IMR-90 (cell line): ENCODE measurements around the gene KCNQ2. TPM values are rescaled to one million over a fixed set of nuclear protein-coding genes. Genes with fewer than 3 reads are reported as not detected.
"Not testable (repeated sequence)": the region's sequence is repeated elsewhere in the genome, so short reads cannot be mapped to it uniquely, and the experiment has no call there.

Experiments used
- ATAC-seq: fragments of 200-7000 bp; cut with Tn5 transposase; 2 replicates; pipeline ENCODE4 v1.9.1; 2020; ENCODE audit warnings: low read depth, mild to moderate bottlenecking, moderate library complexity
- BruUV-seq: library from RNA; stranded (reverse); fragments of 400-500 nt; replicated peaks from 2 replicates; lab custom pipeline; 2021; lab: Mats Ljungman, UMichigan
- CTCF ChIA-PET: fragments of 300-600 bp; formaldehyde crosslinking; extraction: SDS; loops from one replicate; lab custom pipeline; 2021; ENCODE audit warnings: antibody characterized with exemption; lab: Yijun Ruan, JAX
- POLR2A ChIA-PET: fragments of 300-600 bp; sonication (Branson Sonifier 250); formaldehyde crosslinking; loops from one replicate; lab custom pipeline; 2022; ENCODE audit warnings: antibody characterized with exemption; ENCODE audit not compliant: unreplicated experiment; lab: Charles Lee
- DNase-seq: peaks from one replicate; pipeline ENCODE4 v3.0.0; 2013
- H2AFZ ChIP-seq: replicated peaks from 2 replicates; pipeline ENCODE3; 2013; ENCODE audit warnings: low read length, mild to moderate bottlenecking; ENCODE audit not compliant: poor library complexity
- H2AK5ac ChIP-seq: 2 replicates; pipeline ENCODE4 v1.6.1; 2013; ENCODE audit warnings: low read depth, low read length, inconsistent platforms
- H2AK9ac ChIP-seq: replicated peaks from 2 replicates; pipeline ENCODE3; 2013; ENCODE audit warnings: mild to moderate bottlenecking, low read depth, low read length, moderate library complexity; ENCODE audit not compliant: poor library complexity
- H2BK120ac ChIP-seq: 2 replicates; pipeline ENCODE4 v1.6.1; 2013; ENCODE audit warnings: low read depth, low read length, inconsistent platforms
- H2BK15ac ChIP-seq: 3 replicates; pipeline ENCODE4 v1.6.1; 2013; ENCODE audit warnings: low read depth, low read length, inconsistent platforms
- H2BK20ac ChIP-seq: 2 replicates; pipeline ENCODE4 v1.6.1; 2013; ENCODE audit warnings: low read depth, mild to moderate bottlenecking, inconsistent platforms, low read length, moderate library complexity
- H2BK5ac ChIP-seq: 2 replicates; pipeline ENCODE4 v1.6.1; 2013; ENCODE audit warnings: mild to moderate bottlenecking, low read depth, low read length, inconsistent platforms; ENCODE audit not compliant: poor library complexity, severe bottlenecking
- H3K14ac ChIP-seq: replicated peaks from 2 replicates; pipeline ENCODE4 v1.6.1; 2013; ENCODE audit warnings: low read depth, low read length, inconsistent platforms
- H3K18ac ChIP-seq: 2 replicates; pipeline ENCODE4 v1.6.1; 2013; ENCODE audit warnings: low read depth, low read length, control low read depth
- H3K23ac ChIP-seq: 2 replicates; pipeline ENCODE4 v1.6.1; 2013; ENCODE audit warnings: low read depth, low read length, inconsistent platforms
- H3K27ac ChIP-seq: 2 replicates; pipeline ENCODE4 v1.5.1; 2013; ENCODE audit warnings: mild to moderate bottlenecking, control low read depth, low read length; ENCODE audit not compliant: insufficient read depth
- H3K27me3 ChIP-seq: 2 replicates; pipeline ENCODE4 v1.6.1; 2013; ENCODE audit warnings: low read length; ENCODE audit not compliant: control insufficient read depth, insufficient read depth
- H3K36me3 ChIP-seq: 2 replicates; pipeline ENCODE4 v1.6.1; 2013; ENCODE audit warnings: low read length, mixed read lengths; ENCODE audit not compliant: control insufficient read depth, insufficient read depth
- H3K4ac ChIP-seq: 2 replicates; pipeline ENCODE4 v1.6.1; 2013; ENCODE audit warnings: low read depth, low read length, inconsistent platforms
- H3K4me1 ChIP-seq: 2 replicates; pipeline ENCODE4 v1.6.1; 2013; ENCODE audit warnings: low read length, mixed read lengths; ENCODE audit not compliant: control insufficient read depth, insufficient read depth
- H3K4me2 ChIP-seq: 2 replicates; pipeline ENCODE4 v1.6.1; 2013; ENCODE audit warnings: low read depth, mild to moderate bottlenecking, control low read depth, low read length, moderate library complexity
- H3K4me3 ChIP-seq: 2 replicates; pipeline ENCODE4 v1.5.1; 2013; ENCODE audit warnings: low read depth, mild to moderate bottlenecking, control low read depth, low read length, moderate library complexity; ENCODE audit not compliant: insufficient read depth
- H3K56ac ChIP-seq: 2 replicates; pipeline ENCODE4 v1.6.1; 2013; ENCODE audit warnings: low read length, inconsistent platforms; ENCODE audit not compliant: insufficient read depth; ENCODE audit errors: extremely low read depth
- H3K79me1 ChIP-seq, 2 experiments: 2 replicates each; pipeline ENCODE4 v1.6.1; 2013; ENCODE audit warnings: low read length in 2 of 2, inconsistent platforms in 1 of 2, low read depth in 1 of 2
- H3K9ac ChIP-seq: 2 replicates; pipeline ENCODE4 v1.6.1; 2013; ENCODE audit warnings: low read depth, low read length, control low read depth
- H3K9me1 ChIP-seq: 2 replicates; pipeline ENCODE4 v1.6.1; 2013; ENCODE audit warnings: low read length, inconsistent platforms; ENCODE audit not compliant: insufficient read depth
- H3K9me3 ChIP-seq: 2 replicates; pipeline ENCODE4 v1.6.1; 2013; ENCODE audit warnings: low read length; ENCODE audit not compliant: control insufficient read depth, insufficient read depth
- H4K20me1 ChIP-seq: 2 replicates; pipeline ENCODE4 v1.6.1; 2013; ENCODE audit warnings: low read length, inconsistent platforms; ENCODE audit not compliant: insufficient read depth
- H4K5ac ChIP-seq: 2 replicates; pipeline ENCODE4 v1.6.1; 2013; ENCODE audit warnings: mild to moderate bottlenecking, low read depth, low read length, control low read depth
- H4K8ac ChIP-seq, 2 experiments: 2 replicates each; pipeline ENCODE4 v1.6.1; 2013; ENCODE audit warnings: low read depth in 2 of 2, low read length in 2 of 2, control low read depth in 1 of 2, inconsistent platforms in 1 of 2
- H4K91ac ChIP-seq: 2 replicates; pipeline ENCODE4 v1.6.1; 2013; ENCODE audit warnings: low read depth, low read length, inconsistent platforms; ENCODE audit not compliant: insufficient read depth
- WGBS, 2 experiments: methylation state at CpG; one replicate each; pipeline versions ENCODE4 v1.1.5 to v1.1.7; 2013; ENCODE audit warnings: missing lambda C conversion rate in 2 of 2; ENCODE audit not compliant: insufficient read length in 1 of 2; ENCODE audit errors: extremely low coverage in 2 of 2; 5-methylcytosine and 5-hydroxymethylcytosine counted together
- dilution Hi-C: fragments of 300-500 bp; cut with HindIII; formaldehyde crosslinking; loops from one replicate; pipeline ENCODE4 v1.14.3; 2018; ENCODE audit warnings: low sequenced_read_pairs; ENCODE audit not compliant: unreplicated experiment
- in situ Hi-C: fragments of 300-500 bp; cut with MboI; formaldehyde crosslinking; loops from 3 replicates; pipeline ENCODE4 v1.14.3; 2019; ENCODE audit warnings: low sequenced_read_pairs, inconsistent platforms, mixed read lengths
- intact Hi-C: fragments of 100-400 bp; cut with micrococcal nuclease; formaldehyde crosslinking; loops from 2 replicates; pipeline ENCODE4 v1.10.0; 2022
- polyA plus RNA-seq, 3 experiments: library from polyadenylated mRNA; depleted of rRNA; stranded (reverse); fragments of >200 nt; gene quantifications; 2 replicates each; pipeline ENCODE4 v1.2.3, GENCODE V29; 2012; ENCODE audit warnings: low replicate concordance in 1 of 3
- total RNA-seq: library from RNA; depleted of rRNA; stranded (reverse); fragments of >200 nt; gene quantifications from 2 replicates; pipeline ENCODE4 v1.2.3, GENCODE V29; 2012

Gene KCNQ2
- total and polyA plus RNA-seq, 2 of the 4 experiments (the other 2 are of a cell fraction) = 0.02 TPM; not detected in 1

DNA sequence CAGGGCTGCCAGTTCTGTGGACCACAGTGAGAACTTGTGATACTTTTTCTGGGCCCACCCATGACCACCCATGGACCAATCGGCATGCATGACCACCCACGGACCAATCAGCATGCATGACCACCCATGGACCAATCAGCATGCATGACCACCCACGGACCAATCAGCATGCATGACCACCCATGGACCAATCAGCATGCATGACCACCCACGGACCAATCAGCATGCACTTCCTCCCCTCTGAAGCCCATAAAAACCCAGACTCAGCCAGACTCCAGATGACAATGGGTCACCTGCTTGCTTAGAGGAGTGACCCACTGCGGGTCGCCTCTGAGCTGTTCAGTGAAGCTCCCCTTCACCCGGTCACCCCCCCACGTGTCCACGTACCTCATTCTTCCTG lies 92.6 kb downstream of the KCNQ2 start:
- H2BK15ac ChIP-seq, H4K8ac ChIP-seq, POLR2A ChIA-PET, H2BK20ac ChIP-seq, H3K9ac ChIP-seq, H3K4me2 ChIP-seq, H2AFZ ChIP-seq, dilution Hi-C loops, H3K36me3 ChIP-seq, H3K79me1 ChIP-seq, H3K9me3 ChIP-seq, H3K9me1 ChIP-seq, H4K91ac ChIP-seq, BruUV-seq, H3K14ac ChIP-seq, H3K4me1 ChIP-seq, H3K18ac ChIP-seq, H3K23ac ChIP-seq, in situ Hi-C loops, H2BK5ac ChIP-seq, H3K27ac ChIP-seq, ATAC-seq, H4K20me1 ChIP-seq, H2AK9ac ChIP-seq, DNase-seq, H2AK5ac ChIP-seq, H3K4me3 ChIP-seq, H3K56ac ChIP-seq, H4K5ac ChIP-seq, H3K4ac ChIP-seq, H2BK120ac ChIP-seq: not testable (repeated sequence)
- intact Hi-C loops = loop anchor here (5.0 kb wide), 2 partner anchors 158 to 323 kb away; no protein-coding TSS in a partner anchor
- 100% methylated on average over 1 of the region's 9 CpGs; no CpG with 5 or more reads in 1 of the 2 experiments for WGBS, 2 experiments
- peaks cover 25% of the 10 kb centered on the region for H3K27me3 ChIP-seq
- CTCF ChIA-PET = interaction anchor here (3.4 kb wide), 1 partner anchor 71 kb away, joined by 30 read pairs; no protein-coding TSS in a partner anchor
